ENCODE measurements around the gene ZSCAN22. TPM values are rescaled to one million over a fixed set of nuclear protein-coding genes. Genes with fewer than 3 reads are reported as not detected.

Gene ZSCAN22
- total and polyA plus RNA-seq, 2 donors (not counting 3 experiments of a cell fraction or from before 2014, with no cell fraction given) = 3.6 to 3.7 TPM

DNA sequence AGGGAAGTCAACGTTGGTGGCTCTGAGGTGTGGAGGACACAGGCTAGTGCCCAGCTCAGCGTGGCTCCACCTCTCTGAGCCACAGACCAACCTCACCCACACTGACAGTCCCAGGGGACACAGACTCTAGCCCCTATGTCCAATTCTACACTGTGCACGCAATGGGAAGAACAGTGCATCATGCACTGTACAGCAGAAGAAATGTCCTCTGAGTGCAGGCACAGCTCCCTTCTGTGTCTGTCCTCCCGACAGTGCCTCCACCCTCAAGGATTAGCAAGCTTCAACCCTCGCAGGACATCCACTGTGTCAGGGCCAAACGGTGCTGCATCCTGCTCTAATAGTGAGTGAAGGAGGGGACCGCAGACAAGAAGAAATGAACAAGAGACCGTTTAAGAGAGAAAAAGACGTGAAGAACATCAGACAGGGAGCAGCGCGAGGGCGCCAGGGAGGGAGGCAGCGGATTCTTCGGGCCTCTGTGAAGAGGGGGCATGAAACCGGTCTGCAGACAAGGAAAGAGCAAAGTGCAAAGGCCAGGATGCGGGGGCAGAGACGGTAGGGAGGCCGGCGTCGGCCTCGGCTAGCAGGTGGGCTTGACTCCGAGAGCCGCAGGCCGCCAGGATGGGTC lies 53.4 kb downstream of the ZSCAN22 start:
- peak overlapping the region; percentile 71 for H2AFZ ChIP-seq (ENCODE audit: low read depth, low read length)
- BruUV-seq (replicated peaks) = TSS peak; percentile 27
- H3K36me3 ChIP-seq (ENCODE audit: control insufficient read depth in 2 of 2, extremely low read depth in 1 of 2, insufficient read depth in 2 of 2, low read length in 2 of 2) = no peaks in the 10 kb centered on the region
- H3K9ac ChIP-seq (replicated peaks; ENCODE audit: extremely low read depth, insufficient read depth, low read length) = peak overlapping the region; percentile 39
- FAIRE-seq (peak; percentile 24), DNase-seq (ENCODE audit: low read depth, low spot score) (no peak)
- no peaks in the 10 kb centered on the region for H3K79me2 ChIP-seq (ENCODE audit: control insufficient read depth, insufficient read depth, low read length)
- no peaks in the 10 kb centered on the region for H3K27me3 ChIP-seq (ENCODE audit: control insufficient read depth in 2 of 2, insufficient read depth in 2 of 2, low read length in 2 of 2)
- peaks cover 7% of the 10 kb centered on the region for H3K4me1 ChIP-seq (ENCODE audit: control insufficient read depth, extremely low read depth, insufficient read depth, low read length)
- TF ChIP-seq FOS (IDR thresholded peaks at IDR 0.05; ENCODE audit: borderline replicate concordance, insufficient read depth, low read length) (no peak), EZH2 (IDR thresholded peaks at IDR 0.05; ENCODE audit: borderline replicate concordance, low read depth, low read length, severe bottlenecking) (no peak), POLR2AphosphoS5 (IDR thresholded peaks at IDR 0.05; ENCODE audit: insufficient read depth, low read depth, low read length) (no peak), MYC (IDR thresholded peaks at IDR 0.05; ENCODE audit: low read depth, low read length) (no peak), POLR2A (IDR thresholded peaks at IDR 0.05; ENCODE audit: low read depth, low read length) (no peak), GATA2 (IDR thresholded peaks at IDR 0.05; ENCODE audit: insufficient read depth, insufficient read length, low read depth, low read length) (no peak), JUN (IDR thresholded peaks at IDR 0.05; ENCODE audit: borderline replicate concordance, insufficient read depth, insufficient read length, low read depth) (no peak)
- TF ChIP-seq, protein P1, sequence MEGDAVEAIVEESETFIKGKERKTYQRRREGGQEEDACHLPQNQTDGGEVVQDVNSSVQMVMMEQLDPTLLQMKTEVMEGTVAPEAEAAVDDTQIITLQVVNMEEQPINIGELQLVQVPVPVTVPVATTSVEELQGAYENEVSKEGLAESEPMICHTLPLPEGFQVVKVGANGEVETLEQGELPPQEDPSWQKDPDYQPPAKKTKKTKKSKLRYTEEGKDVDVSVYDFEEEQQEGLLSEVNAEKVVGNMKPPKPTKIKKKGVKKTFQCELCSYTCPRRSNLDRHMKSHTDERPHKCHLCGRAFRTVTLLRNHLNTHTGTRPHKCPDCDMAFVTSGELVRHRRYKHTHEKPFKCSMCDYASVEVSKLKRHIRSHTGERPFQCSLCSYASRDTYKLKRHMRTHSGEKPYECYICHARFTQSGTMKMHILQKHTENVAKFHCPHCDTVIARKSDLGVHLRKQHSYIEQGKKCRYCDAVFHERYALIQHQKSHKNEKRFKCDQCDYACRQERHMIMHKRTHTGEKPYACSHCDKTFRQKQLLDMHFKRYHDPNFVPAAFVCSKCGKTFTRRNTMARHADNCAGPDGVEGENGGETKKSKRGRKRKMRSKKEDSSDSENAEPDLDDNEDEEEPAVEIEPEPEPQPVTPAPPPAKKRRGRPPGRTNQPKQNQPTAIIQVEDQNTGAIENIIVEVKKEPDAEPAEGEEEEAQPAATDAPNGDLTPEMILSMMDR (IDR thresholded peaks at IDR 0.05; ENCODE audit: extremely low read depth in 1 of 2, insufficient read depth in 1 of 2, low read depth in 1 of 2, low read length in 2 of 2) = no peak
- TF ChIP-seq, protein P2, sequence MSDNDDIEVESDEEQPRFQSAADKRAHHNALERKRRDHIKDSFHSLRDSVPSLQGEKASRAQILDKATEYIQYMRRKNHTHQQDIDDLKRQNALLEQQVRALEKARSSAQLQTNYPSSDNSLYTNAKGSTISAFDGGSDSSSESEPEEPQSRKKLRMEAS (IDR thresholded peaks at IDR 0.05; ENCODE audit: insufficient read depth, insufficient read length) = no peak
- H3K4me3 ChIP-seq (replicated peaks in 1 of 3; ENCODE audit: insufficient read depth in 1 of 3, low read depth in 1 of 3, low read length in 3 of 3) = peak overlapping the region; percentile 31 to 84 (median 55)
- intact Hi-C loops (cut with micrococcal nuclease) = loop anchor here (1.0 to 2.0 kb wide), 3 partner anchors 75 to 151 kb away; partner anchors contain the start of genes ERVK3-1, ZNF544 and ZNF8
- ChIA-PET POLR2A (no interaction called here), CTCF (no interaction called here)
- no peaks in the 10 kb centered on the region for H4K20me1 ChIP-seq (replicated peaks; ENCODE audit: control insufficient read depth, extremely low read depth, insufficient read depth, low read length)
- H3K9me1 ChIP-seq (replicated peaks; ENCODE audit: control insufficient read depth, extremely low read depth, insufficient read depth, low read length) = no peaks in the 10 kb centered on the region
- H3K9me3 ChIP-seq (replicated peaks; ENCODE audit: control insufficient read depth, insufficient read depth, low read length) = no peaks in the 10 kb centered on the region
- dilution Hi-C loops (cut with MboI; ENCODE audit: extremely low pct_ligation_motif_present, low sequenced_read_pairs) = no loop called here
- no peak overlapping the region for H3K27ac ChIP-seq (ENCODE audit: insufficient read depth, low read depth, low read length)
- H3K4me2 ChIP-seq (ENCODE audit: insufficient read depth, low read length) = peak overlapping the region; percentile 58
